GM18508 (cell line): ENCODE data around the gene RBM26.

Experiments used
- ATAC-seq: cut with Tn5 transposase; IDR thresholded peaks from one replicate; pipeline ENCODE4 v1.9.1; 2021; ENCODE audit warnings: moderate number of reproducible peaks; ENCODE audit not compliant: insufficient read depth, unreplicated experiment

The RBM26 gene

GRCh38 chr13:79423801-79424642 is 18.0 kb upstream of the RBM26 start:
- peak; percentile 81 for ATAC-seq

DNA sequence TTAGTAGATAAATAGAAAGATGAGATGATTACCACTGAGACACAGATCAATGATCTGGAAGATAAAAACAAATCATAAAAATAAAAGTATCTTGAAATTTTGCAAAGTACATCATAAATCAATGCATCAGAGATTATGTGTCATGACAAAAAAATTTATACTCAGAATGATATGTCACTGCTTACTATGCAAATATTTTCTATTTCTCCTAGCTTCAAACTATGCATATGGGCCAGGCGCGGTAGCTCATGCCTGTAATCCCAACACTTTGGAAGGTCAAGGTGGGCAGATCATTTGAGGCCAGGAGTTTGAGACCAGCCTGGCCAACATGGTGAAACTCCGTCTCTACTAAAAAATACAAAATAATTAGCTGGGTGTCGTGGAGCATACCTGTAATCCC is 17.3 kb upstream of the RBM26 start:
- no peak for ATAC-seq

DNA sequence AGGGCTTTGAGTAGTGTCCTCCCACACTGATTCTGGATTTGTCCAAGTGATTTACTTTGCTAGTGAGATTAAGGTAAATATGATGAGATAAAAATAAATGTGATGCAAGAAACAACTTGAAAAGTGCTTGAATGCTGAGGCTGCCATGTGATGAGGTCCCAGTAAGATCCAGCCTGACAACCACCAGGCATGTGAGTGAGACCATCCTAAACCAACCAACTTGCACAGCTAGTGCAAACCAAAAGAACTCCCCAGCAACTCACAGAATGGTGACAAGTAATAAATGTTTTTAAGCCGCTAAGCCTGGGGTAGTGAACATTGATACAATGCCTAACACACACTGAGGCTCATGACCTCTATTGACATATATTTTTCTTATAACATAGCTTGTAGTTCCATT is 13.3 kb upstream of the RBM26 start:
- ATAC-seq: no peak

- no peak for ATAC-seq
These were observed 11.7 kb upstream of the RBM26 start for GRCh38 chr13:79417741-79418140.

DNA sequence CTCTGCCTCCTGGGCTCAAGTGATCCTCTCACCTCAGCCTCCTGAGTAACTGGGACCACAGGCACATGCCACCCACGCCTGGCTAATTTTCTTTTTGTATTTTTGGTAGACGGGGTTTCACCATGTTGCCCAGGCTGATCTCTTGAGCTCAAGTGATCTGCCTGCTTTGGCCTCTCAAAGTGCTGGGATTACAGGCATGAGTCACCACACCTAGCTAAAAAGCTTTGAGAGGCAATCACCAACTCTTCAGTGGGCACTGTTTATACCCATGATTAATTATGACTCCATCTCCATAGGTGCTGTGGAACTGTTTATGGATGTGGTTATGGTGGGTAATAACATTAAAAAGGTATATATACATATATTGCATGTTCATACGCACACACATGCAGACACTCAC is 7.5 kb upstream of the RBM26 start:
- ATAC-seq: no peak

DNA sequence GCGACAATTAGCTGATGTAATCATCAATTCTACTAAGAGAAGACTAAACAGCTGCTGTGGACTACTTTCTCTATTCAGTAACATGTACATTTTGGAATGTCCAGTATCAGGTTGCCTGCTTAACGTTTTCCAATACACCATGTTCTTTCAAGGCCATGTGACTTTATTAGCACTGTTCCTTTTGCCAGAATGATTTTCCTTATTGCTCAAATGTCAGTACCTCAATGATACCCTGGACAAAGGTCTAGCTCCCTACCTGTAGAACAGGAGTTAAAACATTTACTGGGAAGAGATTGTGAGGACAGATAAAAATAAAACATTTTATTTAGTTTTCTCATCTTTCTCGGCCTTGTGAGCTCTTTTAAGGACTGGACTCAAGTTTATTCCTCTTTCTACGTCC is 3.8 kb upstream of the RBM26 start:
- no peak for ATAC-seq

GRCh38 chr13:79407349-79407979 is 1.4 kb upstream of the RBM26 start:
- no peak for ATAC-seq

DNA sequence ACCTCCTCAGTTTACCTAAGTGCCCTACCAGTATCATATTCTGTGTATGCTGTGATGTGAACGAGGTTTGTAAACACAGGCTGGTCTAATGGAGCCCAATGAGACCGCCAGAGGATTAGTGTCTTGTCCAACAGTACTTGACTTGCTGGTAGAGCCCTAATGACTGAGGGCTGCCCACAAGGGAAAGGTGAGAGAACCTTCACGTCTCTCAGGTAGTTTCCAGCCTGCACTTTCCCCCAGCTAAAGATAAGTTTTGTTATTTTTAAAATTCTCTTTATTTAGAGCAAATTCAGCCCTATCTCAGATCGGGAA is 498 bp upstream of the RBM26 start:
- ATAC-seq: peak; percentile 14

DNA sequence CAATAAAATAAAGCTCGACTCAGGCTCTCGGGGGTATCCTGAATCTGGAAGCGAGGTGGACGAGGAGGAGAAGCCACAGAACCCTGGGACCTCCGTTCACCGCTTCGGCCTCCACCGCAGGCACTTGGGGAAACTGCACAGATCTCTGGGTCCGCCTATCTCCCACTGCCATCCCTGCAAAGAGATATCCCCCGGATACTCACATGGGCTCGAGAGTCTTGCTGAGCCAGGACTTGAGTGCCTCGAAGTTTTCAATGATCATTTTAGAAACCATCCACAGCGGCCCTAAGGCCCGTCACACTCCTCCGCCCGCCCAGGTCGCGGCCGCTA is 589 bp downstream of the RBM26 start:
- peak; percentile 9 for ATAC-seq

DNA sequence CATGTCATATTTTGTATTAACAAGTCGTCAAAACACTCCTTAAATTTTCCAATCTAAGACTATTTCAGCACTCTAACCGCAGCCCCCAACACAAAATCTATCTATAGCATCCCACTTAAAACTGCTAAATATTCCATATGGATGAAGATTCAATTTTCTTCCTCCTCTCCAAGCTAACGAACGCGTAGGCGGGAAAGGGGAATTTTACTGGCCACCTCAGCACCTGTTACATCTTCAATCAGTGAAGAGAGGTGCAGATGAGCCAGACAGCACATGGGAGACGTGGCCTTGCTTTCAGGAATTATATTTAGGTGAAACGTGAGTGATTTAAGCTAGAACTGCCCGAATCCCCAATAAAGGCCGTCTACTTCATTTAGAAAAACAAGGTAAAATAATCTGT is 1.1 kb downstream of the RBM26 start:
- ATAC-seq: no peak

GRCh38 chr13:79404361-79404760 is 1.7 kb downstream of the RBM26 start:
- no peak for ATAC-seq

- no peak for ATAC-seq
These were observed 2.9 kb downstream of the RBM26 start for GRCh38 chr13:79403113-79403512.

DNA sequence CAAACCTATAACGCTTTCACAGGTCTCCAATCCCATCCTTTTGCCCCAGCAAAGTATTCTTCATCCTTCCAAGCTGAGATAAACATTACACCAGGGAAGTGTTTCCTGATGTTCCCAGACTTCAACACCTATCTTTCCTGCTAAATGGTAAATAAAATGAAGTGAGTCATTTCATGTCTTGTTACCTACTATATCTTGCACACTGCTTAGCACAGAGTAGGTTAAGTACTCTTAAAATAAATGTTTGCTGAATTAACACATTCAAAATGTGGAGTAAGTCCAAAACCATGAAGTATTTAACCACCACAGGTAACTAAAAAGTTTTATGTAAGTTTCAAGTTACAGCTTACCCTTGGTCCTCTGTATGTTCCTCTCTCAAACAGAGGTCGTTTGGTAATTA is 3.4 kb downstream of the RBM26 start:
- ATAC-seq: no peak

- ATAC-seq: no peak
These were observed 3.9 kb downstream of the RBM26 start for GRCh38 chr13:79402074-79402635.

DNA sequence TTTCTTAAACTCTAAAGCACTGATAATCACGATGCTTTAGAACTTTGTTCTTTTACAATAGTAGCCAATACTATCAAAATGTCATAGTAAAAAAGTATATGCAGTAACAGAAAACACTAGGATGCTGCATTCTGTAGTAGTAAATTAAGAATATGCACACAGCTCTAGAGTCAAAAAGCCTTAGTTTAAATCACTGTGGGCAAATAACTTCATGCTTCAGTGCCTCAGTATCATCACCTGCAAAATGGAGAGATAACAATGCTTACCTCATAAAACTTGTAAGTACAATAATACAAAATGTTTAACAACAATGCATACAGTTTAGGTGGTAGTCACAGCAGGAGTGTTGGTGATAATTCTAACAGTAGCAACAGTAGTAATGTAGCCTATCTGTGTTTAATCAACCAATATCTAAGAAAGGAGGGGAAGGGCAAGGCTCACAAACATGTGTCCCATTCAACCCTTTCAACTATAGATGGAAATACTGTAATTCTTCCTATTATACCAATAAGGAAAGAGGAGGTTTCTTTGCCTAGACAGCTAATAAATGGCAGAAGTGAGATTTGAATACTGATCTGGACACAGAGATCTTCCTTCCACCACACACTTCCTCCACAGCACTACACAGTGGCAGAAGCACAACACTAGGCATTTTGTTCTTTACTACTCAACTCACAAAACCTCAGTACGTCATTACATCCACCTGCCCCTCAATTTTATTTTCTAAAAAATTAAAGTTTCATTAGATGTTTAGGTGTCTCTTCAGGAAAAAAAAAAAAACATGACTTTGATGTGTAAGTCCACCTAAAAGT is 4.6 kb downstream of the RBM26 start:
- peak; percentile 44 for ATAC-seq

DNA sequence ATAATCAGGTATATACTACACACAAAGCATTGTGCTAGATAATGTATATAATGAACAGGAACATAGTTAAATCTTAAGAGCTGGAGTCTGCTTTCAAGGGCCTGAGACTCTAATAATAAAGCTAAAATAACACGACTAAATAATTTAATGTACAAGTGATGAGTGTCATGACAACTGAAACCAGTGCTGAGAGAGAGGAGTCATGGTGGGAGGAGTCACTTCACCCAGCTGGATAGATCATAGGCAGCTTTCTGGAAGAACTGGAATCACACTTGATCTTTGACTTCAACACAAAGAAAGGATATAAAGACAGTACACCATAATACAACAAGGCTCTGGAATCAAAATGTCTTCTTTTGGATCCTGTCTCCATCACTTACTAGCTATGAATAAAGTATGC is 7.1 kb downstream of the RBM26 start:
- ATAC-seq: no peak

DNA sequence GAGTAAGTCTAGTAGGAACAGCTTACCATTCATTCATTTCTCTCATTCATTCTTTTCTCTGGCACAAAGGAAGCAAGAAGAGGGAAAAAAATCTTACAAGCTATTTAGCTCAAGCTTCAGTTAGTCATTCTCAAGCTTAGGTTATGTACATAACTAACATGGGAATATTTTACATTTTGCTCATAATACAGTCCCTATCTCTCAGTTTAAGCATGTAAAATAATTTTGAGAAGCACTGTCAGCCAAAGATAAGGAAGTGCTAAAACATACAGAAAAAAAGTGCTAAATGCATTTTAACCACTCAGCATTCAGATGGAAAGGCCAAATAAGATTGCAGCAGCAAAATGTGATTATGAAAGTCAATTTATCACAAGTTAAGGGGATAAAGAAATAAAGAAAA is 7.9 kb downstream of the RBM26 start:
- ATAC-seq: no peak

DNA sequence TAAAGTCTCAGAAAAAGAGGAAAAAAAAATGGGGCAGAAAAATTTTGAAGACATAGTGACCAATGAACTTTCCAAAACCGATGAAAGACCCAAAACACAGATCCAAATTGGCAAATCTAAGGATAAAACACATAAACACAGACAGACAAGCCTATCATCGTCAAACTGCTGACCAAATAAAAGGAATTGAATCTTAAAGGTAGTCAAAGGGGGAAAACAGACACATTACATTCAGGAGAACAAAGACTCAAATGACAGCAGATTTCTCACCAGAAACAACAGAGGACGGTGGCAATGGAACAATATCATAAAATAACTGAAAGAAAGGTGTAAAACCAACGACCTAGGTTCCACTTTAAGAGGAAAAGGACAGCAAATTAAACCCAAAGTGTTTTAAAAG is 10.2 kb downstream of the RBM26 start:
- no peak for ATAC-seq

- peak; percentile 69 for ATAC-seq
These were observed 12.3 kb downstream of the RBM26 start for GRCh38 chr13:79393564-79394249.

DNA sequence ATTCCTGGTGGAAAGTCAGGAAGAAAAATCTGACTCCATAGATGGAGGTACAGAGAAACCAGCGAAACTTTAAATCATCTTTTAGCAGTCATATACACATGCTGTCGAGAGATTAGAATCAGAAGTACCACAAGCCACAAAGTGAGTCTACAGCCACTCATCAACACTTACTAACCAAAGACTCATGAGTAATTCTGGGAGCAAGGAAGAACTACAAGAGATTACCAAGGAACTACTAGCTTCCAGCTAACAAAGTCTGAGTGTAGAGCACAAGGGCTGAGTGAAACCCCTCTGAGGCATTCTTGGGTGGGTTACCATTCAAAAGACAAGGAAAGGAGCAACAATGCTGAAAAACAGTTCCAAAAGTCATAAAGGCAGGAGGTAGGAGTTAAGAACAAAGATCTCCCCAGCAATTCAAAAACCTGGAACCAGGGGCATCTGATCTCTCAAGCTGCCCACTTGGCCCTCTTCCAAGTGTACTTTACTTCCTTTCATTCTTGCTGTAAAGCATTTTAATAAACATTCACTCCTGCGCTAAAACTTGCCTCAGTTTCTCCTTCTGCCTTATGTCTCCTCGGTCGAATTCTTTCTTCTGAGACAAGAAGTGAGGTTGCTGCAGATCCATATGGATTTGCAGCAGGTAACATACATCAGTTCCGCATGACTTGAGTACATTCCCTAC is 13.0 kb downstream of the RBM26 start:
- ATAC-seq: no peak
